B cell (primary cell): ENCODE results near the gene PGAP6. TPM values are rescaled to one million over a fixed set of nuclear protein-coding genes. Genes with fewer than 3 reads are reported as not detected.

Experiments
- ATAC-seq: fragments of 200-7000 bp; cut with Tn5 transposase; one replicate; pipeline ENCODE4 v1.10.0; 2021; ENCODE audit warnings: low read depth, mild to moderate bottlenecking, moderate number of reproducible peaks, moderate library complexity
- CTCF ChIA-PET: fragments of 350-600 bp; sonication (Branson Sonifier 250); formaldehyde crosslinking; loops from one replicate; lab custom pipeline; 2021; ENCODE audit warnings: antibody characterized with exemption, inconsistent platforms; lab: Charles Lee
- POLR2A ChIA-PET: fragments of 350-600 bp; sonication (Branson Sonifier 250); formaldehyde crosslinking; loops from one replicate; lab custom pipeline; 2021; ENCODE audit warnings: antibody characterized with exemption; lab: Charles Lee
- DNase-seq: peaks from one replicate; pipeline ENCODE4 v3.0.0; 2013
- H2AFZ ChIP-seq: 2 replicates; pipeline ENCODE4 v1.6.1; 2012; ENCODE audit warnings: mild to moderate bottlenecking, low read depth, low read length; ENCODE audit not compliant: insufficient read depth, poor library complexity, severe bottlenecking
- H3K27ac ChIP-seq, 2 donors: 1 replicate in 1 of 2; 2 replicates in 1 of 2; pipeline ENCODE4 v1.5.1; 2012 to 2013; ENCODE audit warnings: low read length in 2 of 2, mild to moderate bottlenecking in 2 of 2, moderate library complexity in 1 of 2
- H3K27me3 ChIP-seq, 4 experiments: fragments of 200-600 bp in 1 of 4; sonication (generic) in 1 of 4; replicated peaks in 1 of 4; 1 replicate in 2 of 4; 2 replicates in 2 of 4; pipeline versions ENCODE4 v1.6.1 to v1.7.0; 2013 to 2016; ENCODE audit warnings: low read length in 3 of 4, mild to moderate bottlenecking in 2 of 4, mixed read lengths in 1 of 4, moderate library complexity in 1 of 4; ENCODE audit not compliant: insufficient read depth in 4 of 4, control insufficient read depth in 3 of 4; ENCODE audit errors: control extremely low read depth in 1 of 4
- H3K36me3 ChIP-seq, 2 experiments: replicated peaks in 1 of 2; 1 replicate in 1 of 2; 2 replicates in 1 of 2; pipeline versions ENCODE4 v1.6.1 to v1.7.1; 2013; ENCODE audit warnings: low read length in 1 of 2; ENCODE audit not compliant: insufficient read depth in 2 of 2, control insufficient read depth in 1 of 2; ENCODE audit errors: control extremely low read depth in 1 of 2, extremely low read depth in 1 of 2
- H3K4me1 ChIP-seq, 2 donors: fragments of 200-600 bp in 1 of 2; sonication (generic) in 1 of 2; 1 replicate in 1 of 2; 2 replicates in 1 of 2; pipeline versions ENCODE4 v1.5.1 to v1.6.1; 2013 to 2017; ENCODE audit warnings: low read length in 2 of 2; ENCODE audit not compliant: control insufficient read depth in 2 of 2, insufficient read depth in 2 of 2
- H3K4me2 ChIP-seq: replicated peaks from 2 replicates; pipeline ENCODE3; 2012; ENCODE audit warnings: mild to moderate bottlenecking, low read depth, low read length; ENCODE audit not compliant: poor library complexity, severe bottlenecking
- H3K4me3 ChIP-seq, 5 experiments: fragments of 200-600 bp in 1 of 5; sonication (generic) in 1 of 5; 1 replicate in 3 of 5; 2 replicates in 2 of 5; pipeline versions ENCODE4 v1.5.1 to v1.7.0; 2011 to 2016; ENCODE audit warnings: low read length in 4 of 5, mild to moderate bottlenecking in 4 of 5, low read depth in 2 of 5, control low read depth in 1 of 5, moderate library complexity in 1 of 5; ENCODE audit not compliant: insufficient read depth in 1 of 5; ENCODE audit errors: control extremely low read depth in 1 of 5, extremely low read depth in 1 of 5
- H3K79me2 ChIP-seq: fragments of 200-600 bp; sonication (generic); one replicate; pipeline ENCODE4 v1.6.0; 2016; ENCODE audit warnings: low read length; ENCODE audit not compliant: control insufficient read depth, insufficient read depth
- H3K9ac ChIP-seq: fragments of 200-600 bp; sonication (generic); 2 replicates; pipeline ENCODE4 v1.6.1; 2017; ENCODE audit warnings: mild to moderate bottlenecking, low read length, moderate library complexity
- H3K9me3 ChIP-seq, 3 donors: one replicate each; pipeline versions ENCODE4 v1.6.1 to v1.7.1; 2013; ENCODE audit warnings: low read length in 2 of 3; ENCODE audit not compliant: control insufficient read depth in 2 of 3, insufficient read depth in 1 of 3; ENCODE audit errors: control extremely low read depth in 1 of 3
- H4K20me1 ChIP-seq: 2 replicates; pipeline ENCODE4 v1.6.0; 2012; ENCODE audit warnings: mild to moderate bottlenecking, low read length; ENCODE audit not compliant: insufficient read depth, control insufficient read depth, poor library complexity, severe bottlenecking
- H3K27ac Mint-ChIP-seq: one replicate; pipeline ENCODE4 v1.8.0; 2021; ENCODE audit warnings: mixed read lengths
- H3K27me3 Mint-ChIP-seq: one replicate; pipeline ENCODE4 v1.8.0; 2021; ENCODE audit warnings: mixed read lengths
- H3K4me1 Mint-ChIP-seq: one replicate; pipeline ENCODE4 v1.8.0; 2021; ENCODE audit warnings: mixed read lengths
- H3K4me3 Mint-ChIP-seq: one replicate; pipeline ENCODE4 v1.8.0; 2021; ENCODE audit warnings: mixed read lengths
- H3K9me3 Mint-ChIP-seq: one replicate; pipeline ENCODE4 v1.8.0; 2022; ENCODE audit warnings: mixed read lengths; ENCODE audit not compliant: insufficient read depth
- CTCF ChIP-seq: fragments of 200-600 bp; IDR thresholded peaks from one replicate; pipeline ENCODE4 v1.8.0; 2022; ENCODE audit warnings: antibody characterized with exemption, mild to moderate bottlenecking
- EZH2 ChIP-seq: IDR thresholded peaks from 2 replicates; pipeline ENCODE4 v1.6.1; 2012; ENCODE audit warnings: borderline replicate concordance, low read depth, mild to moderate bottlenecking, moderate library complexity, low read length; ENCODE audit not compliant: insufficient read depth, poor library complexity, severe bottlenecking
- WGBS: methylation state at CpG from one replicate; pipeline ENCODE4 v1.1.5; 2013; ENCODE audit warnings: missing lambda C conversion rate; ENCODE audit not compliant: insufficient coverage; 5-methylcytosine and 5-hydroxymethylcytosine counted together
- intact Hi-C: fragments of 100-400 bp; cut with micrococcal nuclease; formaldehyde crosslinking; loops from one replicate; pipeline ENCODE4 v1.10.0; 2022
- polyA plus RNA-seq: library from polyadenylated mRNA; depleted of rRNA; stranded (reverse); fragments of >200 nt; gene quantifications from 2 replicates; pipeline ENCODE4 v1.2.3, GENCODE V29; 2012
- total RNA-seq, 2 donors: library from RNA; stranded (reverse); fragments of 120-200 nt in 1 of 2; gene quantifications; 1 replicate in 1 of 2; 2 replicates in 1 of 2; pipeline versions ENCODE4 v1.2.3 to v1.2.4, GENCODE V29; 2013 to 2022

Gene PGAP6
- total and polyA plus RNA-seq, 2 donors (not counting 1 experiment from before 2014, with no cell fraction given): 47.4 to 158 TPM

GRCh38 chr16:361341-361871, 20.4 kb downstream of the PGAP6 start:
- H3K27me3 ChIP-seq: peaks cover 0 to 10% (median 0%) of the 10 kb centered on the region in 4 experiments
- intact Hi-C loops: no loop called here
- Mint-ChIP-seq H3K4me3 (no peak overlapping the region), H3K27ac (no peak overlapping the region), H3K27me3 (peaks cover 5% of the 10 kb centered on the region), H3K4me1 (peaks cover 4% of the 10 kb centered on the region), H3K9me3 (no peaks in the 10 kb centered on the region)
- no peak for ATAC-seq
- ChIA-PET POLR2A (no interaction called here), CTCF (interaction anchor here (0.6 to 3.6 kb wide), 8 partner anchors 126 to 296 kb away, joined by 3 to 63 read pairs (median 6); partner anchors contain the start of gene FAM234A)
- WGBS: 89% methylated on average over 30 of the region's 30 CpGs
- H3K36me3 ChIP-seq: no peaks in the 10 kb centered on the region
- no peaks in the 10 kb centered on the region for H3K79me2 ChIP-seq
- no peak for DNase-seq
- H3K9me3 ChIP-seq: no peaks in the 10 kb centered on the region
- no peak overlapping the region for H3K4me3 ChIP-seq
- peaks cover 0 to 8% of the 10 kb centered on the region in 2 donors for H3K4me1 ChIP-seq
- no peak overlapping the region for H3K27ac ChIP-seq
- H3K9ac ChIP-seq: no peak overlapping the region
- H4K20me1 ChIP-seq: no peaks in the 10 kb centered on the region
- no peak overlapping the region for H3K4me2 ChIP-seq
- H2AFZ ChIP-seq: no peak overlapping the region
- TF ChIP-seq EZH2 (no peak), CTCF (no peak)

GRCh38 chr16:360698-361336, 21.0 kb downstream of the PGAP6 start:
- H3K36me3 ChIP-seq: no peaks in the 10 kb centered on the region
- no peak overlapping the region for H2AFZ ChIP-seq
- intact Hi-C loops: no loop called here
- POLR2A ChIA-PET: no interaction called here
- peaks cover 5% of the 10 kb centered on the region for H3K27me3 Mint-ChIP-seq
- no peak overlapping the region for H3K4me3 Mint-ChIP-seq
- 97% methylated on average over 41 of the region's 47 CpGs for WGBS
- H3K4me3 ChIP-seq: no peak overlapping the region
- DNase-seq (no peak), ATAC-seq (no peak)
- H3K9me3 Mint-ChIP-seq: no peaks in the 10 kb centered on the region
- H3K9ac ChIP-seq: no peak overlapping the region
- no peaks in the 10 kb centered on the region for H3K79me2 ChIP-seq
- peaks cover 0 to 8% of the 10 kb centered on the region in 2 donors for H3K4me1 ChIP-seq
- no peaks in the 10 kb centered on the region for H4K20me1 ChIP-seq
- H3K27ac Mint-ChIP-seq: no peak overlapping the region
- CTCF ChIA-PET: interaction anchor here (1.1 to 3.6 kb wide), 4 partner anchors 243 to 295 kb away, joined by 4 to 63 read pairs (median 21); no protein-coding TSS in a partner anchor
- no peak overlapping the region for H3K27ac ChIP-seq
- peaks cover 4% of the 10 kb centered on the region for H3K4me1 Mint-ChIP-seq
- H3K4me2 ChIP-seq: no peak overlapping the region
- H3K27me3 ChIP-seq: peaks cover 0 to 10% (median 0%) of the 10 kb centered on the region in 4 experiments
- H3K9me3 ChIP-seq: no peaks in the 10 kb centered on the region
- no peak for TF ChIP-seq EZH2
- TF ChIP-seq CTCF: no peak
